HepG2 (cell line): ENCODE measurements around the gene RHBDD1. TPM values are rescaled to one million over a fixed set of nuclear protein-coding genes. Genes with fewer than 3 reads are reported as not detected.
A peak's percentile ranks its signal among the peaks of the same experiment; 100 is the strongest.

Source experiments
- CREB1 ChIP-seq, 2 experiments: fragments of 450-650 bp in 1 of 2; IDR thresholded peaks; 2 replicates each; pipeline ENCODE4 v1.6.1; 2016 to 2017; ENCODE audit warnings: control low read depth in 1 of 2, mild to moderate bottlenecking in 1 of 2, missing compliant biosample characterization in 1 of 2, missing genetic modification characterization in 1 of 2
- DNMT3B ChIP-seq: conservative IDR thresholded peaks from 2 replicates; pipeline ENCODE4 v1.6.1; 2016; ENCODE audit warnings: missing biosample characterization, control low read depth
- FOXA1 ChIP-seq, 2 experiments: fragments of 450-650 bp in 1 of 2; sonication (generic) in 1 of 2; formaldehyde crosslinking in 1 of 2; IDR thresholded peaks; 2 replicates each; pipeline versions ENCODE4 v1.4.0 to v1.6.1; 2016 to 2020; ENCODE audit warnings: missing genetic modification reagents in 1 of 2
- FOXK2 ChIP-seq: fragments of 450-650 bp; IDR thresholded peaks from 2 replicates; pipeline ENCODE4 v1.6.1; 2016
- KLF13 ChIP-seq: sonication (generic); formaldehyde crosslinking; IDR thresholded peaks from 2 replicates; pipeline ENCODE4 v1.4.0; 2020; ENCODE audit warnings: mild to moderate bottlenecking, missing genetic modification reagents
- PRMT3 ChIP-seq: sonication (generic); formaldehyde crosslinking; IDR thresholded peaks from 2 replicates; pipeline ENCODE4 v1.8.1; 2022; ENCODE audit warnings: low read depth, mild to moderate bottlenecking, moderate library complexity, missing genetic modification reagents, borderline replicate concordance
- REXO4 ChIP-seq: sonication (generic); formaldehyde crosslinking; IDR thresholded peaks from 2 replicates; pipeline ENCODE4 v1.8.0; 2022; ENCODE audit warnings: missing genetic modification reagents, mild to moderate bottlenecking, borderline replicate concordance
- RFX1 ChIP-seq: fragments of 450-650 bp; IDR thresholded peaks from 2 replicates; pipeline ENCODE4 v1.6.1; 2017
- SIX4 ChIP-seq: sonication (generic); formaldehyde crosslinking; IDR thresholded peaks from 2 replicates; pipeline ENCODE4 v1.4.0; 2020; ENCODE audit warnings: missing genetic modification reagents
- SMYD3 ChIP-seq: sonication (generic); formaldehyde crosslinking; IDR thresholded peaks from 2 replicates; pipeline ENCODE4 v1.8.1; 2023; ENCODE audit warnings: mild to moderate bottlenecking, missing genetic modification reagents
- ZBTB8A ChIP-seq: sonication (generic); formaldehyde crosslinking; IDR thresholded peaks from 2 replicates; pipeline ENCODE4 v1.4.0; 2020; ENCODE audit warnings: mild to moderate bottlenecking, low read depth, missing genetic modification reagents, borderline replicate concordance
- ZFP62 ChIP-seq: sonication (generic); formaldehyde crosslinking; IDR thresholded peaks from 2 replicates; pipeline ENCODE4 v1.4.0; 2020; ENCODE audit warnings: missing genetic modification reagents
- ZNF446 ChIP-seq: sonication (generic); formaldehyde crosslinking; IDR thresholded peaks from 2 replicates; pipeline ENCODE4 v1.5.0; 2020; ENCODE audit warnings: mild to moderate bottlenecking, missing genetic modification reagents
- polyA plus RNA-seq, 8 experiments: library from polyadenylated mRNA; depleted of rRNA in 3 of 8; stranded (reverse) in 7 of 8; unstranded in 1 of 8; fragments of >200 nt; fragmentation: Illumina TruSeq in 4 of 8; extraction: Trizol in 4 of 8; gene quantifications; 2 replicates each; pipeline versions ENCODE4 v1.2.1 to v1.2.3, GENCODE V29; 2011 to 2016; ENCODE audit warnings: low read depth in 4 of 8, missing spikeins in 1 of 8, mixed read lengths in 1 of 8; ENCODE audit not compliant: insufficient read depth in 1 of 8
- total RNA-seq, 5 experiments: library from RNA; depleted of rRNA; stranded (reverse); fragments of >200 nt; fragmentation: Illumina TruSeq; extraction: Trizol; gene quantifications; 2 replicates each; pipeline ENCODE4 v1.2.3, GENCODE V29; 2016; ENCODE audit warnings: low read depth in 1 of 5
- TF ChIP-seq, protein P1 (sequence below): sonication (generic); formaldehyde crosslinking; IDR thresholded peaks from 2 replicates; pipeline ENCODE4 v1.4.0; 2020; ENCODE audit warnings: missing genetic modification reagents
- TF ChIP-seq, protein P2 (sequence below): sonication (generic); formaldehyde crosslinking; IDR thresholded peaks from 2 replicates; pipeline ENCODE4 v1.4.0; 2020; ENCODE audit warnings: missing genetic modification reagents, borderline replicate concordance
- TF ChIP-seq, protein P3 (sequence below): sonication (generic); formaldehyde crosslinking; IDR thresholded peaks from 2 replicates; pipeline ENCODE4 v1.8.0; 2022; ENCODE audit warnings: mild to moderate bottlenecking, missing genetic modification reagents, borderline replicate concordance
- TF ChIP-seq, protein P4 (sequence below): fragments of 450-650 bp; IDR thresholded peaks from 2 replicates; pipeline ENCODE4 v1.6.1; 2016
- TF ChIP-seq, protein P5 (sequence below): sonication (generic); formaldehyde crosslinking; conservative IDR thresholded peaks from 2 replicates; pipeline ENCODE4 v1.8.0; 2022; ENCODE audit warnings: mild to moderate bottlenecking, moderate library complexity, missing genetic modification reagents

Gene RHBDD1
- total and polyA plus RNA-seq, 2 of the 13 experiments (the other 11 are each of a cell fraction or from before 2014, with no cell fraction given) = 8.2 to 9.5 TPM

DNA sequence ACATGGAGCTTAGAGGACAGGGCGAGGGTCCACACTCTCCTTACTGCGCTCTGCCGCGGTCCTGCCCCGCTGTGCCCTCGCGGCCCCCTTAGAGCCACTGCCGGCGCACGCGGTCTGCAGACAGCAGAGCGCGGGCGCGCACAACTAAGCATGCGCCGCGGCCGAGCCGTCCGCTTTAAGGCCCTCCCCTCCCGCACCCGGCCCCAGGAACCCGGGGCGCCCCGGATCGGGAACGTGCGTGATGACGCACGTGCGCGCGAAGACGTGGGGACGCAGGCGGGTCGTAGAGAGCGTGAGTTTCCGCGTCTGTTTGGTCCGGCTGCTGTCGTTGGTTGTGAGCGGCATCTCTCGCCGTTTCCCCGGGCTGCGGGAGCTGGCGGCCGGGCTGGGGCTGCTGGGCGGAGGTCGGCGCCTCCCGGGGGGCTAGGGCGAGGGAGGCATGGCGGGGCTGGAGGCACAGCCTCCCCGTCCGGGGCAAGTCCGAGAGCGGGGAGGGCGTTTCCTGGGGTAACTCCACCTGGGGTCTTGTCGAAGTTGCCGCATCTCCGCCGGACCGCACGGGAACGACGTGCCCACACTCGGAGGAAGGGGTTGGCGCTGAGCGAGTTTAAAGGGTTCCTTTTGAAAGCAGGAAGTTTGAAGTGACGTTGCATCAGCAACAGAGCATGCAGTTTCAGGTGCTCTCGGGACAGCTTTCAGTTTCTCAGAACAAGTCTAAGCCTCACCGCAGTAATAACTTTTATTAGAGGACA lies at the start of gene RHBDD1 (continued):
- TF ChIP-seq, protein P1, sequence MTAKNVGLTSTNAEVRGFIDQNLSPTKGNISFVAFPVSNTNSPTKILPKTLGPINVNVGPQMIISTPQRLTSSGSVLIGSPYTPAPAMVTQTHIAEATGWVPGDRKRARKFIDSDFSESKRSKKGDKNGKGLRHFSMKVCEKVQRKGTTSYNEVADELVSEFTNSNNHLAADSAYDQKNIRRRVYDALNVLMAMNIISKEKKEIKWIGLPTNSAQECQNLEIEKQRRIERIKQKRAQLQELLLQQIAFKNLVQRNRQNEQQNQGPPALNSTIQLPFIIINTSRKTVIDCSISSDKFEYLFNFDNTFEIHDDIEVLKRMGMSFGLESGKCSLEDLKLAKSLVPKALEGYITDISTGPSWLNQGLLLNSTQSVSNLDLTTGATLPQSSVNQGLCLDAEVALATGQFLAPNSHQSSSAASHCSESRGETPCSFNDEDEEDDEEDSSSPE = peak; percentile 78
- no peak for TF ChIP-seq SMYD3
- no peak for TF ChIP-seq FOXA1 (IDR thresholded peaks at IDR 0.05)
- no peak for TF ChIP-seq FOXA1 (CRISPR knock-in tag; IDR thresholded peaks at IDR 0.05)
- TF ChIP-seq ZFP62 (CRISPR knock-in tag) = no peak
- no peak for TF ChIP-seq FOXK2
- TF ChIP-seq, protein P2, sequence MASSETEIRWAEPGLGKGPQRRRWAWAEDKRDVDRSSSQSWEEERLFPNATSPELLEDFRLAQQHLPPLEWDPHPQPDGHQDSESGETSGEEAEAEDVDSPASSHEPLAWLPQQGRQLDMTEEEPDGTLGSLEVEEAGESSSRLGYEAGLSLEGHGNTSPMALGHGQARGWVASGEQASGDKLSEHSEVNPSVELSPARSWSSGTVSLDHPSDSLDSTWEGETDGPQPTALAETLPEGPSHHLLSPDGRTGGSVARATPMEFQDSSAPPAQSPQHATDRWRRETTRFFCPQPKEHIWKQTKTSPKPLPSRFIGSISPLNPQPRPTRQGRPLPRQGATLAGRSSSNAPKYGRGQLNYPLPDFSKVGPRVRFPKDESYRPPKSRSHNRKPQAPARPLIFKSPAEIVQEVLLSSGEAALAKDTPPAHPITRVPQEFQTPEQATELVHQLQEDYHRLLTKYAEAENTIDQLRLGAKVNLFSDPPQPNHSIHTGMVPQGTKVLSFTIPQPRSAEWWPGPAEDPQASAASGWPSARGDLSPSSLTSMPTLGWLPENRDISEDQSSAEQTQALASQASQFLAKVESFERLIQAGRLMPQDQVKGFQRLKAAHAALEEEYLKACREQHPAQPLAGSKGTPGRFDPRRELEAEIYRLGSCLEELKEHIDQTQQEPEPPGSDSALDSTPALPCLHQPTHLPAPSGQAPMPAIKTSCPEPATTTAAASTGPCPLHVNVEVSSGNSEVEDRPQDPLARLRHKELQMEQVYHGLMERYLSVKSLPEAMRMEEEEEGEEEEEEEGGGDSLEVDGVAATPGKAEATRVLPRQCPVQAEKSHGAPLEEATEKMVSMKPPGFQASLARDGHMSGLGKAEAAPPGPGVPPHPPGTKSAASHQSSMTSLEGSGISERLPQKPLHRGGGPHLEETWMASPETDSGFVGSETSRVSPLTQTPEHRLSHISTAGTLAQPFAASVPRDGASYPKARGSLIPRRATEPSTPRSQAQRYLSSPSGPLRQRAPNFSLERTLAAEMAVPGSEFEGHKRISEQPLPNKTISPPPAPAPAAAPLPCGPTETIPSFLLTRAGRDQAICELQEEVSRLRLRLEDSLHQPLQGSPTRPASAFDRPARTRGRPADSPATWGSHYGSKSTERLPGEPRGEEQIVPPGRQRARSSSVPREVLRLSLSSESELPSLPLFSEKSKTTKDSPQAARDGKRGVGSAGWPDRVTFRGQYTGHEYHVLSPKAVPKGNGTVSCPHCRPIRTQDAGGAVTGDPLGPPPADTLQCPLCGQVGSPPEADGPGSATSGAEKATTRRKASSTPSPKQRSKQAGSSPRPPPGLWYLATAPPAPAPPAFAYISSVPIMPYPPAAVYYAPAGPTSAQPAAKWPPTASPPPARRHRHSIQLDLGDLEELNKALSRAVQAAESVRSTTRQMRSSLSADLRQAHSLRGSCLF (CRISPR knock-in tag) = no peak
- TF ChIP-seq SIX4 = no peak
- no peak for TF ChIP-seq RFX1
- TF ChIP-seq ZBTB8A = peak; percentile 41; the same call in 1 of the 2 replicates
- peak; percentile 79 for TF ChIP-seq CREB1 (IDR thresholded peaks at IDR 0.05)
- peak; percentile 79 for TF ChIP-seq CREB1 (CRISPR knock-in tag; IDR thresholded peaks at IDR 0.05)
- TF ChIP-seq, protein P3, sequence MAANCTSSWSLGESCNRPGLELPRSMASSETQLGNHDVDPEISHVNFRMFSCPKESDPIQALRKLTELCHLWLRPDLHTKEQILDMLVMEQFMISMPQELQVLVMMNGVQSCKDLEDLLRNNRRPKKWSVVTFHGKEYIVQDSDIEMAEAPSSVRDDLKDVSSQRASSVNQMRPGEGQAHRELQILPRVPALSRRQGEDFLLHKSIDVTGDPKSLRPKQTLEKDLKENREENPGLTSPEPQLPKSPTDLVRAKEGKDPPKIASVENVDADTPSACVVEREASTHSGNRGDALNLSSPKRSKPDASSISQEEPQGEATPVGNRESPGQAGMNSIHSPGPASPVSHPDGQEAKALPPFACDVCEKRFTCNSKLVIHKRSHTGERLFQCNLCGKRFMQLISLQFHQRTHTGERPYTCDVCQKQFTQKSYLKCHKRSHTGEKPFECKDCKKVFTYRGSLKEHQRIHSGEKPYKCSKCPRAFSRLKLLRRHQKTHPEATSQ (CRISPR knock-in tag) = no peak
- 0 out of 2 replicates have a peak, but pooled peaks have one; percentile 90 for TF ChIP-seq DNMT3B (CRISPR knock-in tag)
- peak; percentile 49; the same call in 1 of the 2 replicates for TF ChIP-seq ZNF446 (CRISPR knock-in tag)
- no peak for TF ChIP-seq KLF13 (CRISPR knock-in tag)
- no peak; the same call in 1 of the 2 replicates for TF ChIP-seq PRMT3 (CRISPR knock-in tag)
- TF ChIP-seq, protein P4, sequence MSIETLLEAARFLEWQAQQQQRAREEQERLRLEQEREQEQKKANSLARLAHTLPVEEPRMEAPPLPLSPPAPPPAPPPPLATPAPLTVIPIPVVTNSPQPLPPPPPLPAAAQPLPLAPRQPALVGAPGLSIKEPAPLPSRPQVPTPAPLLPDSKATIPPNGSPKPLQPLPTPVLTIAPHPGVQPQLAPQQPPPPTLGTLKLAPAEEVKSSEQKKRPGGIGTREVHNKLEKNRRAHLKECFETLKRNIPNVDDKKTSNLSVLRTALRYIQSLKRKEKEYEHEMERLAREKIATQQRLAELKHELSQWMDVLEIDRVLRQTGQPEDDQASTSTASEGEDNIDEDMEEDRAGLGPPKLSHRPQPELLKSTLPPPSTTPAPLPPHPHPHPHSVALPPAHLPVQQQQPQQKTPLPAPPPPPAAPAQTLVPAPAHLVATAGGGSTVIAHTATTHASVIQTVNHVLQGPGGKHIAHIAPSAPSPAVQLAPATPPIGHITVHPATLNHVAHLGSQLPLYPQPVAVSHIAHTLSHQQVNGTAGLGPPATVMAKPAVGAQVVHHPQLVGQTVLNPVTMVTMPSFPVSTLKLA = peak; percentile 41; the same call in 1 of the 2 replicates
- TF ChIP-seq, protein P5, sequence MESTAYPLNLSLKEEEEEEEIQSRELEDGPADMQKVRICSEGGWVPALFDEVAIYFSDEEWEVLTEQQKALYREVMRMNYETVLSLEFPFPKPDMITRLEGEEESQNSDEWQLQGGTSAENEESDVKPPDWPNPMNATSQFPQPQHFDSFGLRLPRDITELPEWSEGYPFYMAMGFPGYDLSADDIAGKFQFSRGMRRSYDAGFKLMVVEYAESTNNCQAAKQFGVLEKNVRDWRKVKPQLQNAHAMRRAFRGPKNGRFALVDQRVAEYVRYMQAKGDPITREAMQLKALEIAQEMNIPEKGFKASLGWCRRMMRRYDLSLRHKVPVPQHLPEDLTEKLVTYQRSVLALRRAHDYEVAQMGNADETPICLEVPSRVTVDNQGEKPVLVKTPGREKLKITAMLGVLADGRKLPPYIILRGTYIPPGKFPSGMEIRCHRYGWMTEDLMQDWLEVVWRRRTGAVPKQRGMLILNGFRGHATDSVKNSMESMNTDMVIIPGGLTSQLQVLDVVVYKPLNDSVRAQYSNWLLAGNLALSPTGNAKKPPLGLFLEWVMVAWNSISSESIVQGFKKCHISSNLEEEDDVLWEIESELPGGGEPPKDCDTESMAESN (CRISPR knock-in tag) = peak; percentile 94; the same call in 1 of the 2 replicates
- TF ChIP-seq REXO4 (CRISPR knock-in tag) = no peak
